ENCODE results near the gene KCNQ5.

GRCh38 chr6:72757926-72758325 lies 136.1 kb downstream of the KCNQ5 start:
- TF ChIP-seq CTCF (optimal IDR thresholded peaks at IDR 0.05 in 1 of 3, IDR thresholded peaks at IDR 0.05 in 1 of 3, conservative IDR thresholded peaks at IDR 0.05 in 1 of 3; ENCODE audit: extremely low read depth in 1 of 3, insufficient read depth in 2 of 3, low read length in 3 of 3): no peak
- no peak for TF ChIP-seq EZH2 (IDR thresholded peaks at IDR 0.05; ENCODE audit: low read length)

Data from keratinocyte (primary cell).